B cell (primary cell): Measurements from ENCODE around the gene LUZP4.

Experiments used
- CTCF ChIP-seq: fragments of 200-600 bp; IDR thresholded peaks from one replicate; pipeline ENCODE4 v1.8.0; 2022; ENCODE audit warnings: antibody characterized with exemption, mild to moderate bottlenecking
- EZH2 ChIP-seq: IDR thresholded peaks from 2 replicates; pipeline ENCODE4 v1.6.1; 2012; ENCODE audit warnings: borderline replicate concordance, low read depth, mild to moderate bottlenecking, moderate library complexity, low read length; ENCODE audit not compliant: insufficient read depth, poor library complexity, severe bottlenecking

GRCh38 chrX:115318139-115318538, 28.6 kb downstream of the LUZP4 start:
- TF ChIP-seq CTCF: no peak
- no peak for TF ChIP-seq EZH2
